ENCODE results near the gene SEMA3E.
"Not testable (repeated sequence)": the region's sequence is repeated elsewhere in the genome, so short reads cannot be mapped to it uniquely, and the experiment has no call there.

SEMA3E gene

GRCh38 chr7:83648464-83649241, at the start of gene SEMA3E:
TSS of gene SEMA3E (minus strand) at chr7:83649139.
- no peak for DNase-seq

GRCh38 chr7:83697804-83698530, 49.0 kb upstream of the SEMA3E start:
- no peak for DNase-seq

- DNase-seq = no peak
Measured at GRCh38 chr7:83696101-83696500, 47.2 kb upstream of the SEMA3E start.

- DNase-seq = no peak
Measured at GRCh38 chr7:83695128-83695960, 46.4 kb upstream of the SEMA3E start.

- DNase-seq = no peak
Measured at GRCh38 chr7:83693256-83693655, 44.3 kb upstream of the SEMA3E start.

- DNase-seq = no peak
Measured at GRCh38 chr7:83691095-83691494, 42.2 kb upstream of the SEMA3E start.

GRCh38 chr7:83689855-83690254, 40.9 kb upstream of the SEMA3E start:
- DNase-seq = no peak

GRCh38 chr7:83686416-83686815, 37.5 kb upstream of the SEMA3E start:
- no peak for DNase-seq

GRCh38 chr7:83684928-83685327, 36.0 kb upstream of the SEMA3E start:
- no peak for DNase-seq

GRCh38 chr7:83681200-83681778, 32.4 kb upstream of the SEMA3E start:
- DNase-seq = no peak

GRCh38 chr7:83677180-83677866, 28.4 kb upstream of the SEMA3E start:
- DNase-seq = no peak

GRCh38 chr7:83673291-83673690, 24.4 kb upstream of the SEMA3E start:
- DNase-seq = not testable (repeated sequence)

- no peak for DNase-seq
Measured at GRCh38 chr7:83672157-83672556, 23.2 kb upstream of the SEMA3E start.

- no peak for DNase-seq
Measured at GRCh38 chr7:83663131-83663530, 14.2 kb upstream of the SEMA3E start.

- no peak for DNase-seq
Measured at GRCh38 chr7:83658126-83658525, 9.2 kb upstream of the SEMA3E start.

GRCh38 chr7:83655951-83656556, 7.1 kb upstream of the SEMA3E start:
- no peak for DNase-seq

GRCh38 chr7:83652481-83652880, 3.5 kb upstream of the SEMA3E start:
- no peak for DNase-seq

GRCh38 chr7:83649701-83650100, 762 bp upstream of the SEMA3E start:
- no peak for DNase-seq

- no peak for DNase-seq
Measured at GRCh38 chr7:83646027-83646426, 2.9 kb downstream of the SEMA3E start.

- no peak for DNase-seq
Measured at GRCh38 chr7:83643739-83644138, 5.2 kb downstream of the SEMA3E start.

GRCh38 chr7:83643012-83643411, 5.9 kb downstream of the SEMA3E start:
- no peak for DNase-seq
